ENCODE data around the gene P3H2.
"Not testable (repeated sequence)": the region's sequence is repeated elsewhere in the genome, so short reads cannot be mapped to it uniquely, and the experiment has no call there.

Gene P3H2

GRCh38 chr3:190079173-190079572, 41.5 kb downstream of the P3H2 start:
- DNase-seq, result not testable (repeated sequence)

DNA sequence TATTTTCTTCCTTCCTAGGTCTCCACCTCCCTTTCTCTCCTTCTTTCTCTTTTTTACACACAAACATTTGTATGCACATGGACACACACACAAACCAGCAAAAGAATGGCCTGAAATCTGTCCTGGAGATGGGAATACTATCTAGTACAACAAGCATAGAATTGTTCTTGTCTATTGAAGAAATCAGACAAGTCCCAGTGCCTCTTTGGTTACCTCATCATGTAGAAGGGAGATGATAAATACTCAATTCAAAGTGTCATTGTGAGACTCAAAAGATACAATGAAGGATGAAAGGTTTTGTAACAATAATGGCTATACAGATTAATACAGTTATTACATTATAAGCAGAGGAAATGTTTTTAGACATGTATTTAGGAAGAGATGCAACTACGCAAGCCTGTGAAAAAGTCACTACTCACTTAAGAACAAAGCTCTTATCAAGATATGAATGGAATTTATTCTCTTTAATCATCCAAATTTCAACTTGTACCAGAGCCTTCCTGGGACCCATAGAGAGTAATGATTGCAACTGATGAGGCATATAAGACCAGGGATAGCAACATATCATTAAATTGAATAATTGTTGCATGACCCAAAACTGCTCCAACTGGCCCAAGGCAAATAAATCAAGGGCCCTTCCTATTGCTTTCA, 43.2 kb downstream of the P3H2 start:
- no peak for DNase-seq

- DNase-seq, result peak; percentile 97
These were observed 43.9 kb downstream of the P3H2 start for GRCh38 chr3:190076601-190077394.

DNA sequence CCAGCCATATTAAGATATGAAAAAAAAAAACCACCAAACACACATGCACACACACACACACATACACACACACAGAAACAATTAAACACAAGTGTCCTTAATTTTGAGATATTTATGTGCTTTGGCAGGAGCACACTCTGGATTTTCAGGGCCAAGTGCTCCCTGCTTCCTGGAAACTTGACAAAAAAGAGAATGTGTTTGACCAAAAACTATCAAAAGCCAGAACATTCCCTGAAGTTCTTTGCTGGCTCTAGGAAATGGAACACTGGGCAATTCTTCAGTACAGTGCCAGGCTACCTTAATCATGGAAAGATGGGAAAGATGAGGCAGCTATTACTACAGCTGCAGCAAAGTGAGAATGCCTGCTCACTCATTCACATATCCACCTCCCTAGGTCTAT, 44.6 kb downstream of the P3H2 start:
- peak; percentile 82 for DNase-seq

- DNase-seq, result no peak
These were observed 45.9 kb downstream of the P3H2 start for GRCh38 chr3:190074817-190075216.

DNA sequence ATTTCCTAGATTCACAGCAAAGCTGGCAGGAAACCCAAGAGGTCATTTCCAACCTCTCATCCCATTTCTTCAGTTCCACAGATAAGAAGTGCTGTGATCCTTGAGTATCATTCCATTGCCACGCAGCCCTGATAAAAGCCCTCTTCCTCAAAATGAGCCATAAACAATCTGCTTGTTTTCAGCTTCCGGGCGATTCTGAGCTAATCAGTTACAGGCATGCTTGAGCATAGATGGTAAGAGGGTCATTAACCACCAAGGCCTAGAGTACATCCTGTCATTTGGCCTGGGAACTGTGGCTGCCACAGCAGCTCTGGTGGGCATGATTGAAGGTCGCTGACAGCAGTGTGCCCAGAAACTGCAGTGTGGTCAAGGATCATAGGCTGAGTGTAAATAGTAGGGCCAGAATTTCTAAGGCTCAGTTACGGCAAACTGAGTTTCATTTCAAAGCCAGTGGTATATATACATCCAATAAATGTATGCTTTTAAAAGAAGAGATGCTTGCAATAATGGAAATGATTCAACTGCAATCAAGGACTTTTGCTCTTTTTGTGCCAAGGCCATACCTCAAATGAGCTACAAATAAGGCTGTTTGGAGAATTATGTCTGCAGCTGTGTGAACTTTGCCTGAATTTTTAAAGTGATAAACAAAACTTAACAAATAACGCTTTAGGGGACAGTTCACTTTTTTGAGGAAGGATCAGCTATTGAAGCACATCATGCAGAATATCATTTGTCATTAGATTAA, 47.3 kb downstream of the P3H2 start:
- DNase-seq, result no peak

DNA sequence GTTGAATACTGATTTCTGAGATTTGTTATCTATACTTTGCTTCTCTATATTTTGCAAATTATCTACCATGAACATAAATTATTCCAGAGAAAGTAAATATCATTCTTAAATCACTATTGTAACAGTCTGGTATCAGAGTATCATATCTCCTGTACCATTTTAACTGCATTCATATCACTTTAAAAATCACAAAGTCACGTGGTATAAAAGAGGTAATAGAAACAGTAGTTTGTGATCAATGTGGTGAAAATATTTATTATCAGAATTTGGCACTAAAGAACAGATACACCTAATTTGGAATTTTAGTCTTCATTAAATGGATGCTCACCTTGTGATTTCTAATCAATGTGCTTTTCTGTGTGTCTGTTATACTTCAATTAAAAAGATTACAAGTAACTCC, 47.8 kb downstream of the P3H2 start:
- no peak for DNase-seq

DNA sequence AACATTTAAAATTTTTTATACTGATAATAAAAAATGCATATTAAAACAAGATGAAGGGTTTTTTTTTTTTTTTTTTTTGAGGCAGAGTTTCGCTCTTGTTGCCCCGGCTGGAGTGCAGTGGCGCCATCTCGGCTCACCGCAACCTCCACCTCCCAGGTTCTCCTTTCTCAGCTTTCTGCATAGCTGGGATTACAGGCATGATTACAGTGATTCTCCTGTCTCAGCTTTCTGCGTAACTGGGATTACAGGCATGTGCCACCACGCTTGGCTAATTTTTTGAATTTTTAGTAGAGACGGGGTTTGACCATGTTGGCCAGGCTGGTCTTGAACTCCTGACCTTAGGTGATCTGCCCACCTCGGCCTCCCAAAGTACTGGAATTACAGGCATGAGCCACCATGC, 48.8 kb downstream of the P3H2 start:
- not testable (repeated sequence) for DNase-seq

GRCh38 chr3:190070622-190071347, 49.9 kb downstream of the P3H2 start:
- DNase-seq, result peak; percentile 72

GRCh38 chr3:190065204-190065603, 55.5 kb downstream of the P3H2 start:
- DNase-seq, result no peak

DNA sequence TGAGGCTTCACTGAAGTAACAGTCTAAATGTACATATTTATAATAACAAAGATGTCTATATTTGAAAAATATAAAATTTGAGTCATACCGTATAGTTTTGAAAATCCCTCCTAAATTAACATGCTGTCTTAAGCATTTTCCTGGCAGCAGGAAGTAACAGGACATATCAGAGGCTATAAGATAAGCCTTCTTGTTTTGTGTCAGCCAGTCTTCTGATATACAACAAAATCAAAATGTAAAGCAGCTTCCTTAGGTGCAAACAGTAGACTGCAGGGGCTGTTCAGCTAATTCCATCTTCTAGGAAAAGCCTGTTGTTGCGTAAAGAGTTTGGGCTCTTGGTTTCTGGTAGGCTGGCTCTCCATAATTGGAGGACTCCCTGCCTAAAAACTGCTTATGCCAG, 56.0 kb downstream of the P3H2 start:
- no peak for DNase-seq

GRCh38 chr3:190064112-190064511, 56.6 kb downstream of the P3H2 start:
- DNase-seq, result peak; percentile 96

GRCh38 chr3:190063490-190063889, 57.2 kb downstream of the P3H2 start:
- no peak for DNase-seq

- DNase-seq, result peak; percentile 20
These were observed 60.4 kb downstream of the P3H2 start for GRCh38 chr3:190060192-190060775.

DNA sequence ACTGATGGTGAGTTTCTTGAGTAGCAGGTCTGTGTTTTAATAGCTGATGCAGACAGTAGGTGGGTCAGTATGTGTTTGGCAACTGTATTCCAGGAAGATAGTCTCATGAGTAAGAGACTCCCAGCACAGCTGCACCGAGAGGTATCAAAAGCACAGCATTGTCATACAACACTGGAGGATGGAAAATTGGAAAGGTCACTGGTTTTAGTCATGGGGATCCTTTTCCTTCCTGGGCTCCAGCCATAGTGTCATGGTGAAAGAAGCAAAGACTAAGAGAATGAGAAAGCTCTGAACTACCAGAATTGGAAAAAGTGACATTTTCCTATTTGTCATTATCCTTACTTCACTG, 61.5 kb downstream of the P3H2 start:
- DNase-seq, result no peak

GRCh38 chr3:190058521-190059241, 62.0 kb downstream of the P3H2 start:
- DNase-seq, result peak; percentile 61

GRCh38 chr3:190056742-190057141, 64.0 kb downstream of the P3H2 start:
- peak; percentile 80 for DNase-seq

- DNase-seq, result no peak
These were observed 64.9 kb downstream of the P3H2 start for GRCh38 chr3:190055773-190056172.

DNA sequence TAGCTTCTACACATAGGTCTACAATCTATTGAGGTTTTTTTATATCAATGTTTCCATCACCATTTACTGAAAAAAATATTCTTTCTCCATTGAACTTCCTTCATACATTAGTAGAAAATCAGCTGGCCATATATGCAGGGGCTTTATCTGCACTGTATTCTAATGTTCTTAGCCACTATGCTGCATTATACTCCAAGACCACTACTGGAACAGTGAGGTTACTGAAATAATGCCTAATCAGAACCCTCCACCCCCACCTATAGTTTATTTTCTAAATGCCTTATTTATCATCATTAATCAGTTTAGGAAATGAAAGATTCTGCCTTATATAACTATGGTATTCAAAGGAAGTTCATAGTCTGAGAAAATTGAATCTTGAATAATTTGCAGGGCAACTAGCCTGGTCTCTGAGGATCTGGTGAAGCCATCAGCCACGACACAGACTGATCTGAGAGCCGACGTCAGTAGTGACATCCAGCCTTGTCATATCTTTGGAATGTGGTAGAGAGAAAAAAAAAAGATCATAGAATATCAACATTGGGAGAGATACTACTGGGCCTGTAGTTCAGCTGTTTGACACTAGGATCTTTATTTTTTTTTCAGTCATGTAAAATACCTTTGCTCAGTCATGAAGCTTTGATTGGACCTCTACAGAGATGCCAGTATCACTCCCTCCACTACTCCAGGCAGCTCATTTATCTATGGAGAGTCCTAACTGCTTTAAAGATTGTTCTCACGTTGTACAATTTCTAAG, 66.6 kb downstream of the P3H2 start:
- DNase-seq, result peak; percentile 86

GRCh38 chr3:190051641-190052040, 69.1 kb downstream of the P3H2 start:
- DNase-seq, result no peak

DNA sequence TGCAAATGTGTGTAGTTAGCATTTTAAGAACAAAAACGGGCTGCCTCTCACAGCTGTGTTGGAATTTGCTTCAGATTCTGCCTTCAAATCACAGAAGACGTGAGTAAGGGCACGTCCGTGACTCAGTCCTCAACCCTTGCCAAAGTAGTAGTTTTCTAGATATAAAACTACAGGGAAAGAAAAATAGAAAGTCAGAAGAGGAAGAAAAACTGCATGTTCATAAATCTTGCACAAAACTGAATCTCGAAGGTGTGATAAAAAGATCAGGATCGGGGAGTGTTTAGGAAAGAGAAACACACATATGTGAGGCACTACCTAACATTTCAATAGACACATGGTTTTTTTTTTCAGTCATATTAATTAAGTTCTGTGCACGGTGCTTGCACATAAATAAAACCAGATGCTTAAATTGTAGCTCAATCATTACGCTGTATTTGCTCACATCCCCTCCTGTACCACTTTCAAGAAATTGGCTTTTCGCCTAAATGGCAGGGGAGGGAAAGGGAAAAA, 71.7 kb downstream of the P3H2 start:
- DNase-seq, result peak; percentile 85

All from fibroblast of skin of right quadriceps (primary cell).